GM12892 (cell line): ENCODE measurements around the gene PPP4C.
A peak's percentile ranks its signal among the peaks of the same experiment; 100 is the strongest.

ENCODE experiments used
- DNase-seq: peaks from one replicate; pipeline ENCODE4 v3.0.0; 2011; ENCODE audit not compliant: insufficient read length
- FAIRE-seq: peaks from 2 replicates; lab custom pipeline; 2011; peaks lifted over from hg19 to GRCh38; lab: Jason Lieb, UNC
- POLR2A ChIP-seq: IDR thresholded peaks from 2 replicates; pipeline ENCODE4 v1.6.1; 2011; ENCODE audit warnings: low read depth, low read length, control low read depth
- POLR2AphosphoS5 ChIP-seq: IDR thresholded peaks from 2 replicates; pipeline ENCODE4 v1.6.1; 2011; ENCODE audit warnings: low read depth, low read length, control low read depth
- TAF1 ChIP-seq: IDR thresholded peaks from 2 replicates; pipeline ENCODE4 v1.6.1; 2011; ENCODE audit warnings: low read depth, mild to moderate bottlenecking, control low read depth, low read length, borderline replicate concordance

PPP4C gene

GRCh38 chr16:30063893-30064728 lies 11.7 kb upstream of the PPP4C start:
- DNase-seq, result peak; percentile 70
- FAIRE-seq, result no peak
- TF ChIP-seq POLR2AphosphoS5 (peak; percentile 44; the same call in 1 of the 2 replicates), TAF1 (no peak; the same call in 1 of the 2 replicates)

GRCh38 chr16:30064729-30065101 lies 11.1 kb upstream of the PPP4C start:
- FAIRE-seq (no peak), DNase-seq (no peak)
- no peak for TF ChIP-seq POLR2A
- TF ChIP-seq TAF1, result no peak
- no peak for TF ChIP-seq POLR2AphosphoS5

GRCh38 chr16:30065102-30065942 lies 10.5 kb upstream of the PPP4C start, which contains the start of gene ALDOA:
Gene ALDOA (plus strand): TSS chr16:30065760. CDS start chr16:30066898, 1,138 bp downstream.
- DNase-seq (peak; percentile 93), FAIRE-seq (peak; percentile 81)
- TF ChIP-seq TAF1 (peak; percentile 51), POLR2A (peak; percentile 90), POLR2AphosphoS5 (peak; percentile 90)

GRCh38 chr16:30065943-30066760 lies 9.6 kb upstream of the PPP4C start:
- DNase-seq (no peak), FAIRE-seq (no peak)
- TF ChIP-seq POLR2AphosphoS5, result no peak
- no peak for TF ChIP-seq POLR2A
- TF ChIP-seq TAF1, result no peak

- no peak for TF ChIP-seq TAF1
- TF ChIP-seq POLR2A, result peak; percentile 36; the same call in 1 of the 2 replicates
- DNase-seq (no peak), FAIRE-seq (no peak)
Observed at GRCh38 chr16:30066761-30067583, 8.8 kb upstream of the PPP4C start.

DNA sequence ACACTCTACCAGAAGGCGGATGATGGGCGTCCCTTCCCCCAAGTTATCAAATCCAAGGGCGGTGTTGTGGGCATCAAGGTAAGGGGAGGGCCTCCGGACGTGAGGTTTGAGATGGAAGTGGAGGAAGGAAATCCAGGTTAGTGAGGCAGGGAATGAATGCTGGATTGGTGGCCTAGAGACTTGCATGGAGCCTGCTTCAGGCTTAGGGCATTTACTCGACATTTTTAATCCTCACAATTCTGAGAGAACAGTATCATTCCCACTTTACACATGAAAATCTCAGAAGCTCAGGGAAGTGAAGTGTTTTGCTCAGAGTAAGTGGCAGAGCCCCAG lies 8.2 kb upstream of the PPP4C start:
- no peak for FAIRE-seq

GRCh38 chr16:30068333-30068732 lies 7.5 kb upstream of the PPP4C start:
- DNase-seq (no peak), FAIRE-seq (no peak)
- TF ChIP-seq TAF1 (no peak), POLR2A (no peak), POLR2AphosphoS5 (no peak)

More for the DNA sequence above, 8.2 kb upstream of the PPP4C start:
- no peak for TF ChIP-seq TAF1
- TF ChIP-seq POLR2A, result no peak
- TF ChIP-seq POLR2AphosphoS5, result no peak
- no peak for DNase-seq

DNA sequence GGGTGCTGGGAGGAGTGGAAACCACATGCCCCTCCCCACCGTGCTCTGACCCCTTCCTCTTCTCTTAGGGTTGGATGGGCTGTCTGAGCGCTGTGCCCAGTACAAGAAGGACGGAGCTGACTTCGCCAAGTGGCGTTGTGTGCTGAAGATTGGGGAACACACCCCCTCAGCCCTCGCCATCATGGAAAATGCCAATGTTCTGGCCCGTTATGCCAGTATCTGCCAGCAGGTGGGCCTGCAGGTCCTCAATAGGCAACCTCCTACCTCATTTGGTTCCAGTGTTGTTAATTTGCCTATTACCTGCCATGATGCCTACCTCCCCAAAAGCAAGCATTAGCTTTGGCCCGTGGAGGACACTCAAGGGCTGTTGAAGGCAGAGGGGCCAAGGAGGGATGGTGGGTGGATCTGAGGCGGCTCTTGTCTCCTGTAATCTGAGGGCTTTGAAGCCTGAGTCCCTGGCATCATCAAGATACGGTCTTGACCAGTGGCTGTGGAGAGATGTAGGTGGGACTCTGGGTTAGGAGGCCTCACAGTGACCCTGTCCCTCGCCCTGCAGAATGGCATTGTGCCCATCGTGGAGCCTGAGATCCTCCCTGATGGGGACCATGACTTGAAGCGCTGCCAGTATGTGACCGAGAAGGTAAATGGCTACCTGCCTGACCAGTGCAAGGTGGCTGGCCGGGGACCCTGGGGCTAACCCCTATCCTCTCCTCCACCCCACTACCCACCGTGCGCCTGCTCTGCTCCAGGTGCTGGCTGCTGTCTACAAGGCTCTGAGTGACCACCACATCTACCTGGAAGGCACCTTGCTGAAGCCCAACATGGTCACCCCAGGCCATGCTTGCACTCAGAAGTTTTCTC lies 6.8 kb upstream of the PPP4C start:
- FAIRE-seq (no peak), DNase-seq (no peak)
- TF ChIP-seq POLR2AphosphoS5, result no peak
- TF ChIP-seq POLR2A, result no peak; the same call in 1 of the 2 replicates
- no peak for TF ChIP-seq TAF1

GRCh38 chr16:30069611-30070462 lies 6.0 kb upstream of the PPP4C start:
- no peak for DNase-seq
- no peak for FAIRE-seq
- TF ChIP-seq POLR2AphosphoS5, result 0 out of 2 replicates have a peak, but pooled peaks have one; percentile 21
- no peak for TF ChIP-seq POLR2A
